NCI-H1105 treated with DMSO at 0.1 percent for 48 hours (cell line): ENCODE data around the gene C3orf70.

Experiments
- DNase-seq: peaks from one replicate; lab custom pipeline; 2025; lab: John Stamatoyannopoulos, UW

The C3orf70 gene, protein sequence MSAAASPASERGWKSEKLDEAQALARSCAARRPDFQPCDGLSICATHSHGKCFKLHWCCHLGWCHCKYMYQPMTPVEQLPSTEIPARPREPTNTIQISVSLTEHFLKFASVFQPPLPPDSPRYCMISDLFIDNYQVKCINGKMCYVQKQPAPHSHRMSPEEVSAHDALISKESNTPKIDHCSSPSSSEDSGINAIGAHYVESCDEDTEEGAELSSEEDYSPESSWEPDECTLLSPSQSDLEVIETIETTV

DNA sequence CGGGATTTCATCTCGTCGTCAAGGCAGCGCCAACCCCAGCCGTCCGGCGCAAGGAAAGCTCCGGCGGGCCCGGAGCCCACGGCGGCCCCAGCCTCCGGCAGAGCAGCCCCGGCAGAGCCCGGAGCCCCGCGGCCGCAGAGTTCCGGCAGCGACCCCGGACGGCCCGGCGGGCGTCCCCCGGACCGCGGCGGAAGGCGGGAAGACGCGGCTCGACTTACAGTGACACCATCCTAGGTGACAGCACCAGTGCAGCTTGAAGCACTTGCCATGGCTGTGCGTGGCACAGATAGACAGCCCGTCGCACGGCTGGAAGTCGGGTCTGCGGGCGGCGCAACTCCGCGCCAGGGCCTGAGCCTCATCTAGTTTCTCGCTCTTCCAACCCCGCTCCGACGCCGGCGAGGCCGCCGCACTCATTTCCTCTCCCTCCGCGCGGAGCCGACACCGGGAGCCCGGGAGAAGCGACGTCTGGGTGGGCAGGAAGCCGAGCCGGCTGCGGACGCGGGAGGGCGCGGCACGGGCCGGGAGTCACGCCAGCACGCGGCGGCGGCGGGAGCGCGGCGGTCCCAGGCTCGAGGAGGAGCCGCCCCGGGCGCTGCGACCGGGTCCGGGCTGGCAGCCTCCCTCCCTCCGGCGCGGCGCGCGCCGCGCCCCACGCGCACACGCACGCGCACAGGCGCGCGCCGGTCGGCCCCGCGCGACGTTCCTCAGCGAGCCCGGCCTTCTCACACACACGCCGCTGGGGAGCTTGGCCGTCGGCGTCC, at the start of gene C3orf70:
Gene C3orf70 (minus strand): TSS at position 651 of the 761 bp plus-strand sequence. CDS start 237 bp downstream, at position 414.
- peak; percentile 71 for DNase-seq

DNA sequence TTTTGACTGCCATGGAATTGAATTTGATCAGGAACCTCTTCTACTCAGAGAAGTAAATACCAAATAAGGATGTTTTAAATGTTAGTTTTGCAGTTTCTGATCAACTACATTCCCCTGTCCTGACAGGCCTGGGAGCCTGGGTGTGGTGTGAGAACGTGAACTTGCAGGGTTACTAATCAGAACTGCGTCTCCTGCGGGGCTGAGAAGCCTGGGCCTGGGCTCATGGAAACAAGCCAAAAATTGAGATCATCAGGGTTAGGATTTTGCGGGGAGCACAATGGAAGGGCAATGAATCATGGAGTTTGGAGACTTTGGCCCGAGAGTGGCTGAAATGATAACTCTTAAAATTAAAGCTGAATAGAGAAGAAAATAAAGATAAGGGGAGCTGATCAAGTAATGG, 47.8 kb upstream of the C3orf70 start:
- no peak for DNase-seq

DNA sequence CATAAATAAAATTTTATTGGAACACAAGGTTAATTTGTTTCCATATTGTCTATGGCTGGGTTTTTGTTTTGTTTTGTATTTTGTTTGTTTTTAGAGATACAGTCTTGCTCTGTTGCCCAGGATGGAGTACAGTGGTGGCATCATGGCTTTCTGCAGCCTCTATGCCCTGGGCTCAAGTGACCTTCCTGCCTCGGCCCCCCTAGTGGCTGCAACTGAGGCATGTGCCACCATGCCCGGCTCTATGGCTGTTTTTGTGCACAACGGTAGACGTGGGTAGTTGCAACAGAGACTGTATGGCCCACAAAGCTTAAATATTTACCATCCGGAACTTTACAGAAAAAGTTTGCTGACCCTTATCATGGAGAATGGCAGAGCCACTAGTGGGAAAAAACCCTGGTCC, 46.8 kb upstream of the C3orf70 start:
- DNase-seq: no peak

DNA sequence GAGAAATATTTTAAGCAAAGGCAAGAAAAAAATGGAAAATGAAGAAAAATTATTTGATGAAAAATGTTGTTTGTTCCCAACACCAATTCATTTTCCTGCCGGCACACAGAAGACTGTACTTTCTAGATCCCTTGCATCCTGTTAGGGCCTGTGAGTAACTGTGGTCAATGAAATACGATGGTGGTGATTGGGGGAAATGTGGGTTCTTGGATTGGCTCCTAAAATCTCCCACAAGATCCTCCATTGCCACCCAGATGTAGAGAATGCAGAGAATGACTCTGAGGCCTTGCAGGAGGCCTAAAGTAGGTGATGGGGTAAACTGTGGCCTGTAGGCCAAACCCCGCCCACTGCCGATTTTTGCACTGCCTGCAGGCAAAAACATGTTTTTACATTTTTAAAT, 46.3 kb upstream of the C3orf70 start:
- no peak for DNase-seq

DNA sequence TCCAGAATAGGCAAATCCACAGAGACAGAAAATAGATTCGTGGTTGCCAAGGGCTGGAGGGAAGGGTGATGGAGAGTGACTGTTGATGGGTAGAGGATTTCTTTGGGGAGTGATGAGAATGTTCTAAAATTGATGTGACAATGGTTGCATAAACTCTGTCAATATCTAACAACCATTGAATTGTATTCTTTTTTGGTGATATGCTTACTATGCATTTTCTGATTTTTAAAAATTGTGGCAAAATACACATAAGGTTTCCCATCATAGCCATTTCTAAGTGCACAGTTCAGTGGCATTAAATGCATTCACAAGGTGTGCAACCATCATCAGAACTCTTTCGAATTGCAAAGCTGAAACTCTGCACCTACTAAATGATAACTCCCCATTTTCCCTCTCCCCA, 44.2 kb upstream of the C3orf70 start:
- DNase-seq: no peak

DNA sequence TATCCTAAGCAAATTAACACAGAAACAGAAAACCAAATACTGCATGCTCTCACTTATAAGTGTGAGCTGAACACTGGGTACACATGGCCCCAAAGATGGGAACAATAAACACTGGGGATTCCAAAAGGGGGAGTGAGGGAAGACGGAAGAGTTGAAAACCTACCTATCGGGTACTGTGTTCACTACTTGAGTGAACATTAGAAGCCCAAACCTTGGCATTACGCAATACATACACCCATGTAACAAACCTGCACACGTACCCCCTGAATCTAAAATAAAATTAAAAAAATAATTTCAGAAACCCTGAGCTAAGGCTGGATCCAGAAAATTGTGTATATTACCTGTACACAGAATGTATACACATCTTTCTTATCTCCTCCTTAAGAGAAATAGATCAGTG, 42.8 kb upstream of the C3orf70 start:
- no peak for DNase-seq

DNA sequence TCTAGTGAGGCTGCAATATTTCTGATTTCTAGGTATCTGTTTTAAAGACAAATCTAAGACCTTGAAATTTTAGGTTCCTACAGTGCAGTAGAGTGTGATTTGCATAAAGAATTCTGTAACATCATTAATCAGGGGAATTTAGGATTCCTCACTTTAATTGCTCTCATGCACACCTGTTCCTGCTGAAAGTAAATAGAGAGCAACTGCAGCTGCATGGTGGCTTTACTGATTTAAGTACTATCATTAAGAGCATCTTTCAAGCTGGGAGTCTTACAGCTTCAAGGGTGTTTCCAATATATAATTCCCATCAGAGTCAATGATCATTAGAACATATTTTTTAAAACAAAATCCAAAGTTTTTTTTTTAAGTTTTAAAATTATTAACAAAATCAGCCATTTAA, 36.0 kb upstream of the C3orf70 start:
- peak; percentile 64 for DNase-seq

DNA sequence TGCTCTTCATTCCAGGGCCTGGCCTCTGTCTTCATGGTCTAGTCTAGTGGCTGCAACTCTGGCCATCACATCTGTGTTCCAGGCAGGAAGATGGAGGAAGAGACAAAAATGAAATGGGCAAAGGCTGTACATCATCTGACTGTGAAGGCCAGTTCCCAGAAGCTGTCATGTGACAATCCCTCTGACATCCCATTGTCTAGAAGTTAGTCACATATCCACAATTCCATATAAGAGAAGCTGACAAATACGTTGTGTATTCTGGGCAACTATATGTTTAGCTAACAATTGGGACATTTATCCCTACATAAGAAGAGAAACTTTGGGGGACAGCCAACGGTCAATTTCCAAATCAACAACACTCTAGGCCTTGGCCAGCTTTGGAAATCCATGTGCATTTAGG, 34.5 kb upstream of the C3orf70 start:
- DNase-seq: no peak

DNA sequence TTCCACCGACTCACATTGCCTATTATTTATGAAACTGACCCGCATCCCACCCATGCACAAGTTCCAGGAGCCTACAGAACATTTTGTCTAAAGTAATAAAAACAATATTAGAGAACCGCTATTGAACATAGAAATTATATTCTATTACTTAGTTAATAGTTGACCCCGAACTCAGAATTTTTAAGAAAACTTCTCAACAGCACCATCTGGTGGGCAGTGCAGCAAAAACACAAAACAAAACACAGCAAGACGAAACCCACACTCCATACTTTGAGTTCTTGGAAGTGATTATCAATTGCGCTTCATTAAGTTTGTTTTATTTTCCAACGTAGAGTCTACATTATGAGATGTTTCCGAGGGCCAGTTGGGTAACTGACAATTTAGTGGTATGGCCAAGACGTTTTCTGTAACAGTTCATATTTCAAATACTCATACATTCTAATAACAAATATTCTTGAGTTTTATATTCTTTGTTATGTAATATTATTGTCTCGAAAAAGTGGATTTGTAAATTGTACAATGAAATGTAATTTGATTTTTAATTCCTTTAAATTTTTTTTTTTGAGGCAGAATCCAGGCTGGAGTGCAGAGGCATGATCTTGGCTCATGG, 24.0 kb upstream of the C3orf70 start:
- DNase-seq: peak; percentile 37

DNA sequence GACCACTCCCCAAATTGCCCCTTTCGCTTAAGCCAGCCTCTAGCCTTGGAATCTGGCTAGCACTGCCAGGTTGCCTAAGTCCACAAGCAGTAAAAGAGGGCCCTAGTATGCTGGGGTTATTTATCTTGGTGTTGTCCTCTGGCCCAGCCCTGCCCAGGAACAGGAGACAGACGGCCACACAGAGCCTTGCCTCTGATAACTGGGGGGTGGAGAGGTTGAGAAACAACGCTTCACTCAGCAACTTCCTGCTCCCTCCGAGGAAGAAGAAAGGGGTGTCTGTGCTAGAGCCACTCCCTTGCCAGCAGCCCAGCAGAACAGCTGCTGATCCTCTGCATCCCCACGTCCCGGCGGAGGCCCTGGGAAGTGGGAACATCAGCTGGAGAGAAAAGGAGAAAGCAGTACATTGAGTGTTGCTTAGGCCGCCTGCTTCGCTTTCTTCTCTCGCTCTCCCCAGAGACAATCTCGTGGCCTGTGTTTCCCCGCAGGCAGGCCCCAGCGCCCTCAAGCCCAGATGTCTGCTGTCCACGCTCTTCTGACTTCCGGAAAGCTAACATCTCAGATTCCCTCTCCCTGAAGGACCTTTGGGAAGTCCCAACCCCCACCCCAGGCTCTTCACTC, 22.6 kb upstream of the C3orf70 start:
- no peak for DNase-seq

DNA sequence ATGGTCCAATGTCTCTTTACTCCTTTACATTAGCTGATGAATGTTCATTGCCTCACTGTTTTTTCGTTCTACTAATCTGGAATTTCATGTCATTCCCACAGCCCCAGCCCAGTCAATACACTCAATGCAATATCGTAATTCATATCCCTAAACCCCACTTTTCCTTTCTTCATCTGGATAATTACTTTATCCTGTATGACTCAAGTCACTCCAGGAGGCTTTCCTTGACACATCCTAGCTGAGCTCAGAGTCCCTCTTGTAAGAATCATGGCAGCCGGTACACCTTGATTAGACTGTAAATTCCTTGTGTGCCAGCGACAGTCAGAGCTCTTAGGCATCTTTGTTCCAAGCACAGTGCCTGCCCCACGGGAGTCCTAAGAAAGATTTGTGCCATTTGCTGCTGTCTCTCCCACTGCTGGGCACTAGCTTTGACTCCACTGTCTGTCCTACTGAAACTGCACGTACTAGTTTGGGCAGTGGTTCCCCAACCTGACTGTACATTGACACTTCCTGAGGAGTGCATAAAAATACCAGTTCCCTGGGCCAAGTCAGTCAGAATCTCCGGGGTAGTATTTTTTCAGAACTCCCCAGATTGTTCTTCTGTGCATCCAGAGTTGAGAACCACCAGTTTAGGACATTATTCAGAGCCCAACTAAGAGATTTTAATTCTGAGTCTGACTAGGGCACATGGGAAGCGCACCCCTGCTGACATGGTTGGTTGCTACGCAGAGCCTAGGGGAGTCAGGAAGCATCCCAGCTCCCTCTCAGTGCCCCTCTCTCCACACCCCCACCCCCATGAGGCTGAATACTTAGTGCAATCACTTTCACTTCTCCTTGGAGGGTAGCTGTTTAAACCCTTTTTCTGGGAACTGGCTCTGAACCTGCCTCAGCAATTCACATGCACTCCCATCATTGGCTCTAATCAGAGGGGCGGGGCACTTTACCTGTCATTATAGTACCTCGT, 19.5 kb upstream of the C3orf70 start:
- no peak for DNase-seq

DNA sequence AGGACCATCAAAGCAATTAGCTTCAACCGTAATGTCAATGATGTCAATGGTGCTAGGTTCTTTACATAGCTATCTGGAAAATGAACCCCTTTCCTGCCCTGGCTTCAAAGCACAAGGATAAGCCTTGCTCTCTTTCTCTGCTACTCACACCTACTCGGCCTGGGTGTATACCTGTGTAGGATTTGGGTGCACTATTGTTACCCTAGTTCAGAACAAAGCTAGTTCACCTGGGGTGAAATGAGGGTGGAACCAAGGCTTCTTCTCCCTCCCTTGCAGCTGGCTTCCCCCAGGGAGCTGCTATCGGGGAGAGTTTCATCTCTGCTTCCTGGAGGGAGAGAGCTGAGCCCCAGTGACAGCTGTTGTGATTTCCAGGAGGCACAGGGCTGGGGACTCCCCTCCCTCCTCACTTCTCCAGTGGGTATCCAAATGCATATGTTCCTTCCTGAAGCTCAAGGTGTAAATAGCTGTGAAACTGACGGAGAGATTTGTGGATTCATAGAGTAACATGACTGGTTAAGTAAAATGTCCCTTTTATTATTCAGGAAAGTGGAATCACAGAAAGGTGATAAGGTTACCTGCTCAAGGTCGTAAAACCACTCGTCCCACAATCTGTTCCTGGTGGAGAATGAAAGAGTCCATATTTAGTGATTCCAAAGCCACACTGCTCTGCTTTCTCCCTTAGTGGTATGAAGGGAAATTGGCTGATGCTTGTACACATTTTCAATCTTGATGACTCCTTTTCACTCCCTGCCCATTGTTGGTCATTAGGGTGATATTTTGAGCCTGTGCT, 11.8 kb upstream of the C3orf70 start:
- DNase-seq: no peak

DNA sequence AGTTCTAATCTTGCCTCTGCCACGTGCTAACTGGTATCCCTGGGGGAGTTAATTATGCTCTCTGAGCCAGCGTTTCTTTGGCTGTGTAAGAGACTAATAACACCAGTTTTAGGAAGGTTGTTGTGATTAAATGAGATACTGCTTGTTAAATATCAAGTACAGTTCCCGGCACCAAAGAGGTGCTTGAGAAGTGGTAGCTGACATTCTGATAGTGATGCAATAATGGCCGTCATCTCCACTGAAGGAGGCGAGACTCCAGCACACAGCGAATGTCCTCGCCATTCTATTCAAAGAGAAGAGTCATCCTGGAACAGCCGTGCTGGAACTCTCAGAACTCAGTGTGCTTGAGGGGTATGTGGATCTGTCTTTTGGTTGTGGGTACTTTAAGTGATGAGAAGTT, 9.8 kb upstream of the C3orf70 start:
- no peak for DNase-seq

DNA sequence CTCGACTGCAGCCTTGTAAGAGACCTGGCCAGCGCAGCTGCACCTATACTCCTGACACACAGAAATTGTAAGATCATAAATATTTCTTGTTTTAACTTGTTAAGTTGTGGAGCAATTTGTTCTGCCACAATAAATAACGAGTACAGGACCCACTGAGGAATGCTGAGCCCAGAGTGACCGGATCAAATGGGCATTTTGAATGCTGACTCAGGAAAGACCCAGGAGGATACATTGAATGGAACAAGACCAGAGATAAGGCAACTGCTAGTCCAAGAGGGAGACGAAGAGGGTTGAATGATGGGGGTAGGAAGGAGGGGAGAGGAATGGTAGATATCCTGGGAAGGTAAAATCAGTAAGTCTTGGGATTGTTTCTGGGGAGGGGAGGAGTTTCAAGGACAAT, 8.9 kb upstream of the C3orf70 start:
- DNase-seq: no peak

DNA sequence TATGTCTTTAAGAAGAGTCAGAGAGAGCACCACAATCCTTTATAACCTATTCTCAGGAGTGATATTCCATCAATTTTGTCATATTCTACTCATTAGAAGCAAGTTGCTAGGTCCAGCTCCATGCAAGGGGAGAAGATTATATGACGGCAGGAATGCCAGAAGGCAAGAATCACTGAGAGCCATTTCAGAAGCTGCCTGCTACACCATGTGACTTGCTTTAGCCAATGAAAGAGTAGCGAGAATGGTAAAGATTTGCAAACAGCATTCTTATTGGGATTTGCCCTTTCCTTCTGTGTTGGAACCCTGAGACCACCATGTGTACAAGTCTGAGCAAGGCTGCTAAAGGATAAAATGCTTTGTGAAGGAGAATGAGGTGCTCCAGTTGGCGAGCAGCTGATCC, 4.5 kb upstream of the C3orf70 start:
- no peak for DNase-seq

DNA sequence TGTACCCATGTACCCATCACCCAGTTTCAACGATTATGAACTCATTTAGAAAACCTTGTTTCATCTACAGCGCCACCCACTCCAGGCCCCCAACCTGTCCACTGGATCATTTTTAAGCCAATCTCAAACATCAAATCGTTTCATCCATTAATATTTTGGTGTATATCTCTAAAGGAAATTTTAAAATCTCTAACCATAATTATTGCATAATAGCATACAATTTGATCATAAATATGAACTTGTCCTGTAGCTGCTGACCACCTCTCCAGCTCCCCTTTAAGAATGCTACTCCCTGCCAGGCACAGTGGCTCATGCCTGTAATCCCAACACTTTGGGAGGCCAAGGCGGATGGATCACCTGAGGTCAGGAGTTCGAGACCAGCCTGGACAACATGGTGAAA, 2.8 kb upstream of the C3orf70 start:
- no peak for DNase-seq

DNA sequence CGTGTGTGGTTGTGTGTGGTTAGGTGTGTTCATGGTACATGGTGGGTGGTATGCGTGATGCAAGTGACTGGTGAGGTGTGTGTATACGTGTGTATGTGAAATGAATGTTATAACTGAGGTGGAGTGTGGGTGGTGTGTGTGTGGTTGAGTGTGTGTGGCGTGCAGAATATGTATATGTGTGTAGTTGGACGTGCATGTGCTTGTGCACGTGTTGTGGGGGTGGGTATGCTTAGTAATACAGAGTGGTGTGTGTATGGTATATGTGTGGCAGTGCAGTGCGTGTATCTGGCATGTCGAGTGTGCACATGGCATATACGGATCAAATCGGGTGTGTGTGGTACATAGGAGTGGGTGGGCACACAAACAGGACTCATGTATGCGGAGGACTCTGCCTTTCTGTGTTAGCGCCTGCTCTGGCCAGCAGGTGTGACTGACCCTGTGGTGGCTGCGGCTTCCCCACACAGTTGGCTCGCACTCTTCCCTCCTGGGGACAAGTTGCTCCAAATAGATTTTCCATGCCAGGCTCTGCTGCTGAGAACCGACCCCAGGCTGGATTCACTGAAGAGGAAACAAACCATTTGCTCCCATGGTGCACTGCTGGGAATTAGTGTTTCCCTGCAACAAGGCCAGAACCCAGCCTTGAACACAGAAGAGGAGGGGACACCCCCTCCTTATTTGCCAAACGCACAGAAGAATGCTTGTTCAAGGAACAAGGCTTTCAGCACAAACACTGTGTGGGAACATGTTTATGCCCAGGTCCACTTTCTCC, 1.2 kb upstream of the C3orf70 start:
- DNase-seq: no peak

DNA sequence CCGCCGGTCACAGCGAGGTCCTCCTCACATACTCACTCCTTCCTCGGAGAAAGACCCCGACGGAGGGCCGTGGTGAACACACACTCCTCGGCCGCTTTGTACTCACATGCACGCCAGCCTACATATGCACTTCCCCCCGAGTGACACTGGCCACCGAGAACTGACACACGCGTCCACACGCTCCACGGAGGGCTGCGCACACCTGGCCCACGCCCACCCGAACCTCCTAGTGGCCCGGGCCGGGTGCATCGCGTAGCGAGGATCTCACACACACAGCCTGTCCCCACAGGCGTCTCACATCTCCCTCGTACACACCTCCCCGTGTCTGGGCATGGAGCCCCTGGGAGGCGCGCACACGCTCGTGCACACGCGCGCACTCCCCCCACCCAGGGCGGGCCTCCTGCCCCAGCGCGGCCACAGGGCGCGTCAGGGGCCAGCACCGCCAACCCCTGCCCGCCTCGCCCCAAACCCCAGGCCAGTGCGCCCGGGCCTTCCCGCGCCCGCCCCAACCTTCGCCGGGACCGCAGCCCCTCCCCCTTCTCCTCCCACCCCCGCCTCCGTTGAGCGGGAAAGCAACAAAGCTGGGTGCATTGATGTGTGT, 411 bp upstream of the C3orf70 start:
- no peak for DNase-seq

DNA sequence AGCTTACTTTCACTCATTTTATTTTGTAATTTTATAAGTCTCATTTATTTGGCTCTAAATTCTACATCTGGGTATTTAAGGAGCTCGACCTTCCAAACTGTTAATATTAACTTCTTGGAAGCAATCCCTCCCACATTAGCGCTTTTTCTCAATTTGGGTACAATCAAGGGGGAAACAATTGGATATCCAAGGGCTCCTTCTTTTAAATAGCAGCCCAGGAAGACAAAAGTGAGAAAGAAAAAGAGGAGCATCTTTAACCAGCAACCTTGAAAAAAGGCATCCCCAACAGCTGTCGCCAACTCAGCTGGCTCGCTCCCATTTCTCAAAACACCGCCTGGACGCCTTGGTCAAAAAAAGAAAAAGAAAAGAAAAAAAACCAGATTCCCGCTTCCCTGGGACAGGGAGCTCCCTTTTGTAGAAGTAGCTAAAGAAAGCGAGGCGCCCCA, 873 bp downstream of the C3orf70 start:
- DNase-seq: no peak
